ENCODE data around the gene BRD7.

Gene BRD7

GRCh38 chr16:50266337-50267091, 102.3 kb downstream of the BRD7 start, which contains the start of gene ADCY7:
ADCY7 (plus strand) TSS chr16:50266551; CDS start chr16:50288180, 21,629 bp downstream.
- DNase-seq (ENCODE audit: extremely low spot score) = peak; percentile 83
- TF ChIP-seq CTCF (IDR thresholded peaks at IDR 0.05; ENCODE audit: control extremely low read depth, extremely low read depth, low read depth, missing control alignments) = no peak
- POLR2A ChIA-PET = interaction anchor here (0.5 kb wide), 1 partner anchor 18 kb away, joined by 3 read pairs; no protein-coding TSS in a partner anchor
- CTCF ChIA-PET = interaction anchor here (1.0 to 2.0 kb wide), 4 partner anchors 8 to 540 kb away, joined by 3 to 9 read pairs (median 4); no protein-coding TSS in a partner anchor

All from GM10248 (cell line).